ENCODE measurements around the gene ACSM6. TPM values are rescaled to one million over a fixed set of nuclear protein-coding genes. Genes with fewer than 3 reads are reported as not detected.
A peak's percentile ranks its signal among the peaks of the same experiment; 100 is the strongest.

Gene ACSM6
- total RNA-seq, 1 donor from 2014 or later = not detected

GRCh38 chr10:95268438-95268837 lies 74.4 kb downstream of the ACSM6 start:
- peak; percentile 24 for DNase-seq

GRCh38 chr10:95273393-95274312 lies 79.6 kb downstream of the ACSM6 start:
- DNase-seq = no peak

- no peak for DNase-seq
These were observed 81.8 kb downstream of the ACSM6 start for GRCh38 chr10:95275726-95276366.

GRCh38 chr10:95276367-95277200 lies 82.5 kb downstream of the ACSM6 start:
- DNase-seq = no peak

GRCh38 chr10:95277201-95277570 lies 83.1 kb downstream of the ACSM6 start:
- DNase-seq = no peak

- DNase-seq = no peak
These were observed 83.6 kb downstream of the ACSM6 start for GRCh38 chr10:95277614-95278013.

Small RNA genes within 50 kb of the gene (small RNA-seq; reads per million reads assigned to genes)
- not detected for gene AL157834.3 (ENCODE audit: low replicate concordance)

Other genes starting within 250 kb of the ACSM6 start
- gene CYP2C8, start 124.7 kb upstream of the ACSM6 start, total RNA-seq = 0.31 TPM
- gene PDLIM1, start 96.8 kb downstream of the ACSM6 start, total RNA-seq = 41.1 TPM